ENCODE results near the gene FAM20C. TPM values are rescaled to one million over a fixed set of nuclear protein-coding genes. Genes with fewer than 3 reads are reported as not detected.
A peak's percentile ranks its signal among the peaks of the same experiment; 100 is the strongest.

Gene FAM20C
- total and polyA plus RNA-seq, 4 donors = 17.1 to 58.8 (median 40.8) TPM

GRCh38 chr7:190196-190595 lies 2.2 kb upstream of the FAM20C start:
- 62% methylated on average over 13 of the region's 21 CpGs for WGBS (ENCODE audit: insufficient coverage)
- Histone ChIP-seq H3K9me3 (ENCODE audit: control insufficient read depth, insufficient read depth, low read length) (no peaks in the 10 kb centered on the region), H3K27me3 (ENCODE audit: control insufficient read depth, insufficient read depth, low read length) (no peaks in the 10 kb centered on the region), H3K4me1 (ENCODE audit: control insufficient read depth, insufficient read depth, low read length) (peaks cover 33% of the 10 kb centered on the region), H3K27ac (ENCODE audit: low read depth, low read length) (no peak overlapping the region), H3K4me3 (ENCODE audit: low read depth, low read length) (no peak overlapping the region), H3K36me3 (ENCODE audit: control insufficient read depth, insufficient read depth, low read length) (peaks cover 25% of the 10 kb centered on the region)
- DNase-seq (ENCODE audit: low read depth in 4 of 6, low spot score in 6 of 6) = no peak

- Histone ChIP-seq H3K27ac (ENCODE audit: low read depth, low read length) (no peak overlapping the region), H3K4me3 (ENCODE audit: low read depth, low read length) (peak overlapping the region; percentile 21), H3K36me3 (ENCODE audit: control insufficient read depth, insufficient read depth, low read length) (peaks cover 37% of the 10 kb centered on the region), H3K4me1 (ENCODE audit: control insufficient read depth, insufficient read depth, low read length) (peaks cover 44% of the 10 kb centered on the region), H3K27me3 (ENCODE audit: control insufficient read depth, insufficient read depth, low read length) (no peaks in the 10 kb centered on the region), H3K9me3 (ENCODE audit: control insufficient read depth, insufficient read depth, low read length) (no peaks in the 10 kb centered on the region)
- 13% methylated on average over 24 of the region's 34 CpGs for WGBS (ENCODE audit: insufficient coverage)
- DNase-seq (ENCODE audit: low read depth in 4 of 6, low spot score in 6 of 6) = peak in 2 of 6 donors; percentile 50 to 89
Measured at GRCh38 chr7:191105-191980, 1.0 kb upstream of the FAM20C start.

GRCh38 chr7:192701-193480 lies 520 bp downstream of the FAM20C start:
- no peaks in the 10 kb centered on the region for H3K9me3 ChIP-seq (ENCODE audit: control insufficient read depth, insufficient read depth, low read length)
- DNase-seq (ENCODE audit: low read depth in 4 of 6, low spot score in 6 of 6) = peak in 2 of 6 donors; percentile 44 to 52
- H3K4me1 ChIP-seq (ENCODE audit: control insufficient read depth, insufficient read depth, low read length) = peaks cover 59% of the 10 kb centered on the region
- H3K27me3 ChIP-seq (ENCODE audit: control insufficient read depth, insufficient read depth, low read length) = no peaks in the 10 kb centered on the region
- under 1% methylated on average over 114 of the region's 119 CpGs for WGBS (ENCODE audit: insufficient coverage)
- H3K36me3 ChIP-seq (ENCODE audit: control insufficient read depth, insufficient read depth, low read length) = peaks cover 52% of the 10 kb centered on the region
- H3K4me3 ChIP-seq (ENCODE audit: low read depth, low read length) = peak overlapping the region; percentile 59
- H3K27ac ChIP-seq (ENCODE audit: low read depth, low read length) = no peak overlapping the region

GRCh38 chr7:193481-194251 lies 1.3 kb downstream of the FAM20C start:
- H3K27ac ChIP-seq (ENCODE audit: low read depth, low read length) = peak overlapping the region; percentile 35
- DNase-seq (ENCODE audit: low read depth in 4 of 6, low spot score in 6 of 6) = peak in 2 of 6 donors; percentile 52 to 55
- 0% methylated on average over 56 of the region's 57 CpGs for WGBS (ENCODE audit: insufficient coverage)

GRCh38 chr7:194252-195009 lies 2.1 kb downstream of the FAM20C start:
- Histone ChIP-seq H3K4me3 (ENCODE audit: low read depth, low read length) (peak overlapping the region; percentile 59), H3K27me3 (ENCODE audit: control insufficient read depth, insufficient read depth, low read length) (no peaks in the 10 kb centered on the region), H3K36me3 (ENCODE audit: control insufficient read depth, insufficient read depth, low read length) (peaks cover 64% of the 10 kb centered on the region), H3K9me3 (ENCODE audit: control insufficient read depth, insufficient read depth, low read length) (no peaks in the 10 kb centered on the region), H3K4me1 (ENCODE audit: control insufficient read depth, insufficient read depth, low read length) (peaks cover 69% of the 10 kb centered on the region), H3K27ac (ENCODE audit: low read depth, low read length) (peak overlapping the region; percentile 25)
- 9% methylated on average over 18 of the region's 27 CpGs for WGBS (ENCODE audit: insufficient coverage)
- DNase-seq (ENCODE audit: low read depth in 4 of 6, low spot score in 6 of 6) = peak in 2 of 6 donors; percentile 38 to 55

More at GRCh38 chr7:193481-194251, 1.3 kb downstream of the FAM20C start:
- H3K36me3 ChIP-seq (ENCODE audit: control insufficient read depth, insufficient read depth, low read length) = peaks cover 60% of the 10 kb centered on the region
- peak overlapping the region; percentile 59 for H3K4me3 ChIP-seq (ENCODE audit: low read depth, low read length)
- H3K27me3 ChIP-seq (ENCODE audit: control insufficient read depth, insufficient read depth, low read length) = no peaks in the 10 kb centered on the region
- H3K9me3 ChIP-seq (ENCODE audit: control insufficient read depth, insufficient read depth, low read length) = no peaks in the 10 kb centered on the region
- H3K4me1 ChIP-seq (ENCODE audit: control insufficient read depth, insufficient read depth, low read length) = peaks cover 61% of the 10 kb centered on the region

DNA sequence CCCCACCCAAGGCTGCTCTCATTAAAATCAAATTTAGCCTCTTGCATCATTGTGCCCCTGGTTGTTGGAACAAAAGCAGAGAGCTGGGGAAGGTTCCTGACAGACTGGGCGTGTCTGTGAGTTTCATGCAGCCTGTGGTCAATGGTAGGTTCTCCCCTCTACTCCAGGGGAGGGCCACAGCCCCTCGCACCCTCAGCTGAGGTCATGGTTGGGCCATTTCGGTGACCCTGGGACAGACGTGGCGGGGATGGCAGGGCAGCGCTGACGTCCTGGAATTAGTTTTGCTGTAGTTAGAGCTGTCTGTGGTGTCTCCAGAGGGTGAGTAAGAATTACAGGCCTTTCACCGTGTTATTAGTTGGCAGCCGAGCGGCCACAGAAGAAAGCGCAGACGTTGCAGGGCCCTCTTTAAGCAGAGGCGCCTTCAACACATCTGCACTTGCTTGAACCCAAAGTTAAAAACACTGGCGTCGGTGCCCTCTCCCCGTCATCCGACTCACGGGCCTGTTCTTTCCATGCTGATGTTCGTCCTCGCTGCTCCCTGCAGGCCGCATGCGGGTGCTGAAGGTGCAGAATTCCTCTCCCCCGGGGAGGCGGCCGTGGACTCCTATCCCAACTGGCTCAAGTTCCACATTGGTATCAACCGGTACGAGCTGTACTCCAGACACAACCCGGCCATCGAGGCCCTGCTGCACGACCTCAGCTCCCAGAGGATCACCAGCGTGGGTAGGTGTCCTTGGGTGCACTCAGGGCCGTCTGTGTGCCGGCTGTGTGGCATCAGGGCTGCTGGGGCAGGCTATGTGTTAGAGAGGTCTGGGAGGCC lies 2.8 kb downstream of the FAM20C start:
- Histone ChIP-seq H3K4me3 (ENCODE audit: low read depth, low read length) (peak overlapping the region; percentile 59), H3K27me3 (ENCODE audit: control insufficient read depth, insufficient read depth, low read length) (no peaks in the 10 kb centered on the region), H3K4me1 (ENCODE audit: control insufficient read depth, insufficient read depth, low read length) (peaks cover 71% of the 10 kb centered on the region), H3K9me3 (ENCODE audit: control insufficient read depth, insufficient read depth, low read length) (no peaks in the 10 kb centered on the region), H3K36me3 (ENCODE audit: control insufficient read depth, insufficient read depth, low read length) (peaks cover 64% of the 10 kb centered on the region), H3K27ac (ENCODE audit: low read depth, low read length) (no peak overlapping the region)
- 58% methylated on average over 32 of the region's 33 CpGs for WGBS (ENCODE audit: insufficient coverage)
- DNase-seq (ENCODE audit: low read depth in 4 of 6, low spot score in 6 of 6) = peak in 1 of 6 donors; percentile 55

- Histone ChIP-seq H3K4me1 (ENCODE audit: control insufficient read depth, insufficient read depth, low read length) (peaks cover 66% of the 10 kb centered on the region), H3K9me3 (ENCODE audit: control insufficient read depth, insufficient read depth, low read length) (no peaks in the 10 kb centered on the region), H3K27ac (ENCODE audit: low read depth, low read length) (no peak overlapping the region), H3K4me3 (ENCODE audit: low read depth, low read length) (no peak overlapping the region), H3K36me3 (ENCODE audit: control insufficient read depth, insufficient read depth, low read length) (peaks cover 67% of the 10 kb centered on the region), H3K27me3 (ENCODE audit: control insufficient read depth, insufficient read depth, low read length) (no peaks in the 10 kb centered on the region)
- no peak for DNase-seq (ENCODE audit: low read depth in 4 of 6, low spot score in 6 of 6)
- WGBS (ENCODE audit: insufficient coverage) = 86% methylated on average over 15 of the region's 19 CpGs
Measured at GRCh38 chr7:195830-196128, 3.4 kb downstream of the FAM20C start.

- H3K4me3 ChIP-seq (ENCODE audit: low read depth, low read length) = no peak overlapping the region
- no peak overlapping the region for H3K27ac ChIP-seq (ENCODE audit: low read depth, low read length)
- 88% methylated on average over 5 of the region's 5 CpGs for WGBS (ENCODE audit: insufficient coverage)
Measured at GRCh38 chr7:196283-196682, 3.9 kb downstream of the FAM20C start.

More at GRCh38 chr7:196283-196682, 3.9 kb downstream of the FAM20C start:
- no peak for DNase-seq (ENCODE audit: low read depth in 4 of 6, low spot score in 6 of 6)
- Histone ChIP-seq H3K27me3 (ENCODE audit: control insufficient read depth, insufficient read depth, low read length) (no peaks in the 10 kb centered on the region), H3K9me3 (ENCODE audit: control insufficient read depth, insufficient read depth, low read length) (no peaks in the 10 kb centered on the region), H3K36me3 (ENCODE audit: control insufficient read depth, insufficient read depth, low read length) (peaks cover 69% of the 10 kb centered on the region), H3K4me1 (ENCODE audit: control insufficient read depth, insufficient read depth, low read length) (peaks cover 61% of the 10 kb centered on the region)
